Measurements from ENCODE around the gene SLC39A8. TPM values are rescaled to one million over a fixed set of nuclear protein-coding genes. Genes with fewer than 3 reads are reported as not detected.
A peak's percentile ranks its signal among the peaks of the same experiment; 100 is the strongest.

SLC39A8 gene
- total RNA-seq, 1 experiment from 2014 or later, result 35.9 TPM

- DNase-seq (ENCODE audit: low spot score), result no peak
- Mint-ChIP-seq H3K9me3 (peaks cover 18% of the 10 kb centered on the region), H3K4me3 (no peak overlapping the region), H3K36me3 (no peaks in the 10 kb centered on the region), H3K27me3 (ENCODE audit: low read depth) (no peaks in the 10 kb centered on the region; the same call in 1 of the 2 replicates), H3K4me1 (peaks cover 30% of the 10 kb centered on the region), H3K27ac (peak overlapping the region; percentile 92)
- ChIA-PET CTCF (interaction anchor here (0.7 to 1.7 kb wide), 3 partner anchors 39 to 92 kb away, joined by 3 to 12 read pairs (median 3); no protein-coding TSS in a partner anchor), POLR2A (no interaction called here)
- ATAC-seq, result peak; percentile 69
- TF ChIP-seq IRF2 (CRISPR knock-in tag; IDR thresholded peaks at IDR 0.05; ENCODE audit: borderline replicate concordance, low read depth) (no peak), ZNF263 (CRISPR knock-in tag; IDR thresholded peaks at IDR 0.05; ENCODE audit: low read depth) (no peak)
Observed at GRCh38 chr4:102392033-102392744, 46.9 kb upstream of the SLC39A8 start.

DNA sequence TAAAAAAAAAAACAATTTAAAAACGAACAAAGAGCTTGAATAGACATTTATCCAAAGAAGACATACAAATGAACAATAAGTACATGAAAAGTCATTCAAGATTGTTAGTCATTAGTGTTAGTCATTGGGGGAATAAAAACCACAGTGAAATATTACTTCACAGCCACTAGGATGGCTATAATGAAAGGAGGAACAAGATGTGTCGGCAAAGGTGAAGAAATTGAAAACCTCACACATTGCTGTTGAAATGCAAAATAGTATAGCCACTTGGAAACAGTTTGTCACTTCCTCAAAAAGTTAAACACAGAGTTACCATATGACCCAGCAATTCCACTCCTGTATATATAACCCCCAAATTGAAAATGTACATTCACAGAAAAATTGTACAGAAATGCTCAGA, 45.2 kb upstream of the SLC39A8 start:
- TF ChIP-seq, protein P1, sequence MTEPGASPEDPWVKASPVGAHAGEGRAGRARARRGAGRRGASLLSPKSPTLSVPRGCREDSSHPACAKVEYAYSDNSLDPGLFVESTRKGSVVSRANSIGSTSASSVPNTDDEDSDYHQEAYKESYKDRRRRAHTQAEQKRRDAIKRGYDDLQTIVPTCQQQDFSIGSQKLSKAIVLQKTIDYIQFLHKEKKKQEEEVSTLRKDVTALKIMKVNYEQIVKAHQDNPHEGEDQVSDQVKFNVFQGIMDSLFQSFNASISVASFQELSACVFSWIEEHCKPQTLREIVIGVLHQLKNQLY (CRISPR knock-in tag; IDR thresholded peaks at IDR 0.05), result no peak
- TF ChIP-seq GRHL2 (CRISPR knock-in tag; IDR thresholded peaks at IDR 0.05; ENCODE audit: insufficient replicate concordance, severe bottlenecking) (no peak), TP53 (CRISPR knock-in tag; IDR thresholded peaks at IDR 0.05) (no peak), TEAD4 (CRISPR knock-in tag; IDR thresholded peaks at IDR 0.05) (no peak)
- DNase-seq (ENCODE audit: low spot score) (no peak), ATAC-seq (no peak)
- ChIA-PET POLR2A (interaction anchor here (0.6 kb wide), 1 partner anchor 14 kb away, joined by 4 read pairs; no protein-coding TSS in a partner anchor), CTCF (interaction anchor here (0.5 kb wide), 1 partner anchor 41 kb away, joined by 3 read pairs; no protein-coding TSS in a partner anchor)
- Mint-ChIP-seq H3K27ac (no peak overlapping the region), H3K4me1 (peaks cover 30% of the 10 kb centered on the region), H3K4me3 (no peak overlapping the region), H3K27me3 (ENCODE audit: low read depth) (no peaks in the 10 kb centered on the region; the same call in 1 of the 2 replicates), H3K36me3 (no peaks in the 10 kb centered on the region), H3K9me3 (peaks cover 9% of the 10 kb centered on the region)

- H3K9me3 Mint-ChIP-seq, result peaks cover 4% of the 10 kb centered on the region
- ATAC-seq (no peak), DNase-seq (ENCODE audit: low spot score) (no peak)
- no peaks in the 10 kb centered on the region for H3K36me3 Mint-ChIP-seq
- CTCF ChIA-PET, result no interaction called here
- H3K27me3 Mint-ChIP-seq (ENCODE audit: low read depth), result no peaks in the 10 kb centered on the region
- TF ChIP-seq, protein P2, sequence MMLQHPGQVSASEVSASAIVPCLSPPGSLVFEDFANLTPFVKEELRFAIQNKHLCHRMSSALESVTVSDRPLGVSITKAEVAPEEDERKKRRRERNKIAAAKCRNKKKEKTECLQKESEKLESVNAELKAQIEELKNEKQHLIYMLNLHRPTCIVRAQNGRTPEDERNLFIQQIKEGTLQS (CRISPR knock-in tag; conservative IDR thresholded peaks at IDR 0.05), result no peak
- TF ChIP-seq RORB (CRISPR knock-in tag; IDR thresholded peaks at IDR 0.05), result no peak
- TF ChIP-seq USF1 (CRISPR knock-in tag; IDR thresholded peaks at IDR 0.05), result no peak
- no peak for TF ChIP-seq GRHL2 (CRISPR knock-in tag; IDR thresholded peaks at IDR 0.05; ENCODE audit: insufficient replicate concordance, severe bottlenecking)
- TF ChIP-seq CREB1 (CRISPR knock-in tag; IDR thresholded peaks at IDR 0.05), result no peak
- TF ChIP-seq ZNF425 (CRISPR knock-in tag; conservative IDR thresholded peaks at IDR 0.05), result no peak
- TF ChIP-seq, protein P3, sequence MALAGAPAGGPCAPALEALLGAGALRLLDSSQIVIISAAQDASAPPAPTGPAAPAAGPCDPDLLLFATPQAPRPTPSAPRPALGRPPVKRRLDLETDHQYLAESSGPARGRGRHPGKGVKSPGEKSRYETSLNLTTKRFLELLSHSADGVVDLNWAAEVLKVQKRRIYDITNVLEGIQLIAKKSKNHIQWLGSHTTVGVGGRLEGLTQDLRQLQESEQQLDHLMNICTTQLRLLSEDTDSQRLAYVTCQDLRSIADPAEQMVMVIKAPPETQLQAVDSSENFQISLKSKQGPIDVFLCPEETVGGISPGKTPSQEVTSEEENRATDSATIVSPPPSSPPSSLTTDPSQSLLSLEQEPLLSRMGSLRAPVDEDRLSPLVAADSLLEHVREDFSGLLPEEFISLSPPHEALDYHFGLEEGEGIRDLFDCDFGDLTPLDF (CRISPR knock-in tag; IDR thresholded peaks at IDR 0.05), result no peak
- H3K27ac Mint-ChIP-seq, result no peak overlapping the region
- POLR2A ChIA-PET, result no interaction called here
- no peak overlapping the region for H3K4me3 Mint-ChIP-seq
- peaks cover 30% of the 10 kb centered on the region for H3K4me1 Mint-ChIP-seq
Observed at GRCh38 chr4:102388611-102389010, 43.3 kb upstream of the SLC39A8 start.
